Urothelium cell line (cell line): ENCODE measurements around the gene A1CF.
A peak's percentile ranks its signal among the peaks of the same experiment; 100 is the strongest.

Experiments used
- DNase-seq: peaks from one replicate; pipeline ENCODE4 v3.0.0; 2011; ENCODE audit warnings: low spot score, mixed read lengths
- FAIRE-seq: peaks from 2 replicates; lab custom pipeline; 2011; peaks lifted over from hg19 to GRCh38; lab: Jason Lieb, UNC

Gene A1CF

DNA sequence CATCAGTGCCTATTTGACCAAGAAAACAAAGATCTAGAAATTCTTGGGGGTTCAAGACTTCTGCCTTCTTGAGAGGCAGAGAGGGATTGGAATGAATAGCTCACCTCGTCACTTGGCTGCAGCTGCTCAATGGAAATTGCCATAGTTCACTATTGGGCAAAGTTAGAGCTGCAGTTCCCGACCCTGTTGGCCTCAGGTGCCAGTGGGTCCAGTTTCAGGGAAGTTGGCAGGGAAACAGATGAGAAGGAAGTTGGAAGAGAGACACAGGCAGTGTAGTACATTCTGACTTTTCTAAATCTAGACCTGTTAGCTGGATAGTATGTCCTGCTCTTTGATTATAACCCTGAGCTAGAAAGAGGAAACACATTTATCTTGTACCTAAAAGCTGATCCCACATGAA, 19.1 kb downstream of the A1CF start:
- DNase-seq (no peak), FAIRE-seq (no peak)

DNA sequence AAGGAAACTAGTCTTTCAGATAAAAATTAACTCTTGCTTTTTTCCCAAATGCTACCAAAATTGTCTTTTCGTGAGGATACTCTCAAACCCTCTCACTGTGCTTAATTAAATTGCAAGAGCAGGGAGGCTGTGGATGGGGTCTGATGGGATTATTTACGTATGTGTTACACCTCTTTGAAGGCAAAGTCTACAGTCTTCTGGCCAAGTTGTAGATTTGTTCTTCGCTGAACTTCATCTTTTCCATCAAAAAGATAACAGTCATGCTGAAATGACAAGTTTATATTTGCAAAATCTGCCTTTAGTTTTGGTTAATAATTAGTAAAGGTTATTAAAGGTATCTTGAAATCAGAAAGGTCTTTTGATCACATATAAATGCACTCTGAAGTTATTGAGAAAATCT, 22.7 kb downstream of the A1CF start:
- DNase-seq = no peak
- no peak for FAIRE-seq

DNA sequence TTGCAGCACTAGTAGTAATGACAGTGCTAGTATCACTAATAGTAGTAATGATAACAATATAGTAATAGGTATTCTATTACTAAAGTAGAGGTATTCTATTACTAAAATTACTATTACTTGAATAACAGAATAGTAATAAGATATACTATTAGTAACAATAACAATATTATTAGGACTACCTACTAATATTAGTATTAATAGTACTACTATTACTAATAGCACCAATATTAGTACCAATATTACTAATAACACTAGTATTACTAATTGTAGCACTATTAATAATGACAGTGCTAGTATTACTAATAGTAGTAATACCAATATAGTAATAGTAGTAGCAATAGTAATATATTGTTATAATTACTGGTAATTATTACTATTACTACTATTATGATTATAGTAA, 24.1 kb downstream of the A1CF start:
- FAIRE-seq (no peak), DNase-seq (no peak)

DNA sequence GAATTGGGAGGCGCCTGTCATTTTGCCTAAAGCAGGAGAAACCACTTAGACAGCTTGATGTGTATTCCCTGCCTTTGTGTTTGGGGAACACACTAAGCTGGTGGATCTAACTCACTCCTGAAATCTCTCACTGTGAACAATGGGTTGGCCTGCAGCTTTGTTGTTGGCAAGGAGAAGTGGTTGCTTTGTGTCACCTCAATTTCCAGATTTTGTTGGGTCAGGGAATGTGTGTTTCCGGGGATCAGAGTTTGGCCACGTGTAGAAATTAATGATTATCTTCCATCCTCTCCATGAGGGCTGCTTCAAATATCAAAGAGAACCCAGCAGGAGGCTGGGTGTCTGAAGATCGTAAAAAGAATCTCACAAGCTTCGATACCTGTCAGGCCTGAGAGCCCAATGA, 27.8 kb downstream of the A1CF start:
- FAIRE-seq = no peak
- no peak for DNase-seq

DNA sequence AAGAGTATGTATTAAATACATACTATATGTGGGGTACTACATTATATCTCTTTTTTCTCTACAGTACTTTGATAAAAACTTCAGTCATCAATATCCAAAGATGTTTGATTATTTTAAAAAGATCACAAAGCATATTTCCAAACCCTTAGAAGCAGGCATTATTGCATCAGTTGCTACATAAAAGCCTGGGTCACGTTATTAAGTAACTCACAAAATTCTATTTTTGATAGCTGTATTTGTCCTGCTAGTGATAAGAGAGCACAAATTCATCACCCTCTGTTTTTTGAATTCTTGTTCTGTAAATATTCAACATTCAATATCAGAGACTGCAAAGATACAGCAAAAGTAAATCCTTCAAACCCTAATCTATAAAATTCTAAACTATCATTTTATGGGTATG, 30.0 kb downstream of the A1CF start:
- FAIRE-seq = no peak

DNA sequence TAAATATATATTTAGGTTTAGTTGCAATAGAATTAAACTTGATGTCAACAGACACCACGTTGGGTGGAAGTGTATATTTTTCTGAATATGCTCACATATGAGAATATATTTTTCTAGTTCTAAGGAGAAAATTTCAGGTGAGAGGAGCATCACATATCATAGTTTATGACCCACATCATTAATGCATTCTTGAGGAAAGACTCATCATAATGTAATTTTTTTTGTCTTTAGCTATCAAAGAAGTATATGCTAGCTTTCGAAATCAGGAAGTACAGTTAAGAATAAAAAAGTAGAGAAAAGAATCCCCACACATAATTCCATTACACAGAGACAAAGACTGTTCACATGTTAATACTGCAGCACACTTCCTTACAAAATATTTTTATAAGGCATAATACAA, 30.4 kb downstream of the A1CF start:
- DNase-seq = no peak
- no peak for FAIRE-seq

More for the DNA sequence above, 30.0 kb downstream of the A1CF start:
- DNase-seq = no peak

DNA sequence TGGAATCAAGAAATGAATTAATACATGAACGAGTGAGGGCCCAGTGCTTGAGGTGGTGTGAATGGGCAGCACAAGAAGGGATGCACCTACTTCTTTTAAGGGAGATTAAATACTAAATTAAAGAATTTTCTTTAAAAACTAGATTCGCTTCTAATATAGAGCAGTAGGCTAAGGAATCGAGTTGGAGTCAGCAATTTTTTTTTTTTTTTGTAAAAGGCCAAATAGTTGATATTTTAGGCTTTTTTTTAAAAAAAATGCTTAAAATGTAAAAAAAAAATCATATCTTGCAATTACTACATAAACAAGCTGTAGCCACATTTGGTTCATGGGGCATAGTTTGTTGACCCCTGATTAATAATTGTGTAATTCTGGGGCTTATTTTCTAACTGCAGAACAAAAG, 31.9 kb downstream of the A1CF start:
- no peak for DNase-seq
- no peak for FAIRE-seq

DNA sequence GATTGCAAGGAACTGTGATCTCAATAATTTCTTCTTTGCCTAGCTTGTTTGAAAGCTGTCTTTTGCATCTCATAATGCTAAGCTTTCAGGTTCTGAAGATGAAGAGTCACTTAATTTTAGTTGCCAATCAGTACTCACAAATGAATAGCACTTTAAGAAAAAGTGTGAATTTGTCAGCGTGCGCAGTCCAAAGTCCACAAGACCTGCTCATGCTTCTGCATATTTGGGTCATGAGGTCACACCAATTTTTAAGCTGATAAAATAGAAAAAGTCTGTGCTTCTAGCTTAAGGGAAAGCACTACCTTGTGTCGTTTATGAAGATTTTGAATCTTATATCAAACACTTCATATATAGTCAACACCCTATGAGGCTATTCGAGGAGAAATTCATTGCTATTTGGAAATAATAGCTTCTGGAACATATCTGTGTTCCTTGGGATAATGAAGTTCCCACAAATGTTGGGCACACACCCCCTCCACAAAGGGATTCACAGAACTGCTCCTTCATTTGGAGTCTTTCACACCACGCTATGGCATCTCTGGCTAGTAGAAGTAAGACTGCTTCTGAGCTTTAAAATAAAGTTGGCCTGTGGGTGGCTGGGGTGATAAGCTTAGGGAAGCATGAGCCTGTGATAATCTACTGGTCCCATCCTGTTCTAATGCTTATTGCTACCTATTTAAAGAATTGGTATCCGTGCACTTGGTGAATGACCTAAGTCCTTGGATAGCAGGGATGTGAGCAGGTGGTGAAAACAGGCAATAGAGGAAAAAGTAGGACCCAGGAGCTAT, 33.3 kb downstream of the A1CF start:
- peak; percentile 23 for FAIRE-seq

DNA sequence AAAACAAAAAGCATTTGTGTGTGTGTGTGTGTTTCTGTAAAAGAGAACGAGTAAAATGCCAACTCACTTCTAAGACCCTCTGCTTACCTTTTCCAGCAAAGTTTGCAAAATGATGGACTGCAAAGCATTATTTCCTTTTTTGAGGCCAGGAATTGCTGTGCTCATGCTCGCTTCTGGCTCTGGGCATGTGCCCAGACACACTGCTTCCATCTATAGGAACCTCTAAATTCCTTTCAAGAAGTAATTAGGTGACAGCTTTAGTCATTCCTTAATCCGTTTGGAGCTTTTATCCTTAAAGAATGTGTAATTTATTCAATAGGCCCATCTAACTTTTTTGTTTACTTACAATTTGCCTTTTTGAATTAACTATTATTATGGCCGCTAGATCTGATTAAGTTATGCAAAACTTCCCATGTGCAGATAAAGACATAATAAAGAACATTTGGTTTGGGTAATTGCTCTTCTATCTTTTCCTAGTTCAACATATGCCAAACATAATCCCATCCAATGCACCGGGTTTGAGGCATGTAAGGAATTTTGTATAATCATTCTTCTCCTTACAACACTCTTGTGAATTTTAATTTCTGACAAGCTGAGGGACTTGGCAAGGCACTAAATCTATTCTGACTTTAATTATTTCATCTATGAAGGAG, 34.7 kb downstream of the A1CF start:
- no peak for FAIRE-seq
- no peak for DNase-seq

More for the DNA sequence above, 33.3 kb downstream of the A1CF start:
- no peak for DNase-seq

DNA sequence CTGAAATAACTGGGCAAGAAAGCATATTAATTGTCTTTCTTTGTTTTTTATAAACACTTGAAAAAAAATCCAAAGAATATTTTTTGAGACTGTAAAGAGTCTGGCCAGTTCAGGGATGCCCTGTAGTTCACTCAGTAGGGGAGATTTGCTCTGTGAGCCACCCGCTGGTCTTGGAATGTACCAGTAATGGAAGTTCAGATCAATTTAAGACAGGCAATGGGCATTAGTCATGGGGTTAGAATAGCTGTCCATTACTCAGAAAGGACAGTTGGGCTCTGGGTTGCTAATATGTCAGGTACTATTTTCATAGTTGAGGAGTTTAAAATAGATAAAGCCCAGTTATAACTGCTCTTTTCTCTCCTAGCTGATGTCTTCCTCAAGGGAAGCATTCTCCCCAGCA, 38.7 kb downstream of the A1CF start:
- FAIRE-seq (no peak), DNase-seq (no peak)

DNA sequence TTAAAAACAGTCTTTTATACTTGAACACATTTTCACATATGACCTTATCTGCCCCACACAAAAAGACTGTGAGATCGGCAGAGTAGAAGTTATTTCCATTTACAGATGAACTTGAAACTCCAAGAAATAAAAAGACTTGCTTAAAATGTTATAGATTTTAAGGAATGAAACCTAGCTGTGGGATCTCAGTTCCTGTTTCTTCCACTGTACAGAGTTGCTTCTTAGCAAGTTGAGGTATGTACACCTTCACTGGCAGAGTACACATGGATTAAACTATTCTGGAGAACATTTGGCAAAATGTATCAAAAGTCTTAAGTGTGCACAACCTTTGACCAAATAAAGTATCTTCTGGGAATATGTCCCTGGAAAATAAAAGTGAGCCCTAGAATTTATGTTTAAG, 48.3 kb downstream of the A1CF start:
- DNase-seq (no peak), FAIRE-seq (no peak)

DNA sequence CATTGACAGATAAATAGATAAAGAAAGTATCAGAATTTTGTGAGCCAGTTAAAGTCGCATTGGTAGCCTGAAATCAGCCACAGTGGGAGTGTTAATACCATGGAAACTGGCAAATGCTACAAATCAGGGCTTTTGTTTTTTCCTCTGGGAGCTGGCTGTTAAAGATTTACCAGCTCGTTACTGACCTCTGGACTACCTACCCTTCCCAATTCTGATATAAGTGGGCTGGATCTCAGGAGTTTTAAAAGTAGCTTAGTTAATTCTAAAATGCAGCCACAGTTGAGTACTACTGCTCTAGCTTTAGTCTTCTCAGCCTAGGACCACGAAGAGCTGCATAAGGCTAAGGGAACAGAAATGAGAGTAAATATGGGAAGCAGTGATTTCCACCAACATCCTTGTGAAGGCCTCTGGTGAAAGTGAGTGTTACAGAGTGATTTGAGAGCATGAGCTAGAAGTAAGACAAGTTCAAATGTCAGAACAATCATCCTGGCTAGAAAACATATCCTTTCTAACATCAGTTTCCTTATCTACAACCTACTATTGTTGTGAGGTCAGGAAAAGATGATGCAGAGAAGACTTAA, 53.2 kb downstream of the A1CF start:
- FAIRE-seq = no peak
- DNase-seq = no peak

DNA sequence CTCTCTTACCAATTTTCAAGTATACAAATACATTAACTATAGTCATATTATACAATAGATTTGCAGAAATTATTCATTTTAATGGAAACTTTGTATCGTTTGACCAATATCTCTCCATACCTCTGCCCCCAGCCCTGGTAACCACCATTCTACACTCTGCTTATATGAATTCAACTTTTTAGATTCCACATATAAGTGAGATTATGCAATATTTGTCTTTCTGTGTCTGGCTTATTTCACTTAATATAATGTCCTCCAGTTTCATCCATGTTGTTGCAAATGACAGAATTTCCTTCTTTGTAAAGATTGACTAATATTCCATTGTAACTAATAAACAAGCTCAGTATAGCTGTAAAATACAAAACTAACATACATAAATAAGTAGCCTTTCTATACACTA, 55.4 kb downstream of the A1CF start:
- FAIRE-seq = no peak
- no peak for DNase-seq

DNA sequence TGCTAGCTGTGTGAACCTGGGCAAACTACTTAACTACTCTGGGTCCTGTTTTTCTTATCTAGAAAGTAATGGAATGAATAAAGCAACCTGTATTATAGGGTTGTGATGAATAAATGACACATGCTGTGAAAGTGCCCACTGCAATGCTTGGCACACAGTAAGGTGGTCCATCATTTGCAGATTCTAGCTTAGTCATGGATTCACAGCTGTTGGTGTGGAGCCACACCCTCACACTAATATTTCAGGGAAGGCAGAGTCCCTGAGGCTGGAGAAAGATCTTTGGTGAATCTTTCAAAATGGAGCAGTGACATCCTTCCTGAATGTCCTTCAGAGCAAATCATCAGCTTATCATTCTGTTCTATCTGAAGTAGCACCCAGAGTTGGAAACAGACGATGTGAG, 60.6 kb downstream of the A1CF start:
- no peak for DNase-seq

DNA sequence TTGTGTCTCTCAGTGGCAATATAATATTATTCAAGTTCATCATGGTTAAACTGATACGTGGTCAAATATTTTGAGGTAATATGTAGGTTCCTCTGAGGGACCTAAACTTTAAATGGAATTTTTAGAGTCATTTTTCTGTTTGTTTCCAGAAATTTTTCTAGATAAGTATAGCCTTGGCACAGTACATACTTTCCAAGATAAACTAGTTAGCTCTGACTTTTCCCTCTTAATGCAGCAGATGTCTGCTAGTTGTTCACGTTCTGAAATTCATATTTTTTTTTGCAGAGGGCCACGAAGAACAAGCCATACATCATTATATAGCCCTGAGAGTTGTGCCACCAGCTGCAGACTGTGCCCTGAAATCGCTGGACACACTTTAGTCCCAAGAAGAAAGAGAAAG, 61.6 kb downstream of the A1CF start:
- DNase-seq (no peak), FAIRE-seq (no peak)

More for the DNA sequence above, 60.6 kb downstream of the A1CF start:
- FAIRE-seq = peak; percentile 42

DNA sequence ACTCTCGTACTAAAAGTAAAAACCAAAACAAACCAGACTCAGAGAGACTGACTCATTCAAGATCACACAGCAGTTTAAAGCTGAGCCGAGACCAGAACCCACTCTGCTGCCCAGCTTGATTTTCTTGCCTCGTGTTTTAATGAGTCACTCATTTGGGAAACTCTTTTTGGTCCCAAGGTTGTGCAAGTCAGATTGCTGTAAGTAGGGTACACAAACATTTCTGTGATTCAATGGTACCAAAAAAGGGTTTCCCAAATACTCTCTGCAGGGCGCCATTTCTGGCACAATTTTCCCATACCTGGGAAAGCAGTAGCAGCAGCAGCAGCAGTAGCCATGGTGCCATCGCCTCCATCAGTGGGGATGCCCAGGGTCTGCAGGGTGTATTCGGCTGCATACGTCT, 75.8 kb downstream of the A1CF start:
- DNase-seq (no peak), FAIRE-seq (peak; percentile 42)

DNA sequence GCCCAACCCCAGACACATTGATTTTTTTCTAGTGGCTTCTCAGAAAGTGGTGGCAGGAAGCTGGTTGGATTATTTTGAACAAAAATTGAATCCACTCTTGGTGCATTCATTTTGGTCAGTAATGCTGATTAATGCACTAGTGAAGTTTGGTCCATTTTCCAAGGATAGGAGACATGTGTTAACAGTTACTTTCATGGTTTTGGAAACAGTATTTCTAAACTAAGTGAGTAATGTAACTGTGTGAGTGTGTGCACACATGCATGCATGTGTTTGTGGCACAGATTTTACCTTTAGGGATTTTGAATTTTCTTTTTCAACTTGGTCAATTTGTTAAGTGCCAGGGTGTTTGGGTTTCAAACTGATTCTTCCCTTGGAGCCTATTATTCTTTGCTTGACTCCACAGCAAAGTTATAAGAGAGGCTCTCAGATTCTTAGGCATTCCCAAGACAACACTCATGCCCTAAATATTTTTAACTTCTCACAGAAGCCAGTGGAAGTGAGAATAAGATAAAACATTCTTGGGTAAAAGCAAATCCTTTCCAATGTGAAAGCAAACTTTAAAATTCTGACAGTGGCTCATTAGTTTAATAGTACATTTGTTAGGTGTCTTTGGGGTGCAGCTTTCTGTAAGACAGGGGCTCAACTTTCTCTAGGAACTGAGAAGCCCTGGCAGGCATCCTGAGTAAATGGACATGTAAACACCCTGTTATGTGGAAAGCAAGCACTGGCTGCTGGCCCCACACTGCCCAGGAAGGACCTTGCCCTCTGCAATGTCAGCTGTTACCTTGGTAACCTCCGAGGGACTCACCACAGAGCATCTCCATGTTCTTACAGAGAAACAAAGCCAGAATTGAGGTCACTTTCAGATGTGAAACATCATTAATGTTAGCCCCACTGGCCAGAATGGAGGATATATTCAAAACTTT, 77.3 kb downstream of the A1CF start:
- no peak for DNase-seq
- FAIRE-seq = no peak

DNA sequence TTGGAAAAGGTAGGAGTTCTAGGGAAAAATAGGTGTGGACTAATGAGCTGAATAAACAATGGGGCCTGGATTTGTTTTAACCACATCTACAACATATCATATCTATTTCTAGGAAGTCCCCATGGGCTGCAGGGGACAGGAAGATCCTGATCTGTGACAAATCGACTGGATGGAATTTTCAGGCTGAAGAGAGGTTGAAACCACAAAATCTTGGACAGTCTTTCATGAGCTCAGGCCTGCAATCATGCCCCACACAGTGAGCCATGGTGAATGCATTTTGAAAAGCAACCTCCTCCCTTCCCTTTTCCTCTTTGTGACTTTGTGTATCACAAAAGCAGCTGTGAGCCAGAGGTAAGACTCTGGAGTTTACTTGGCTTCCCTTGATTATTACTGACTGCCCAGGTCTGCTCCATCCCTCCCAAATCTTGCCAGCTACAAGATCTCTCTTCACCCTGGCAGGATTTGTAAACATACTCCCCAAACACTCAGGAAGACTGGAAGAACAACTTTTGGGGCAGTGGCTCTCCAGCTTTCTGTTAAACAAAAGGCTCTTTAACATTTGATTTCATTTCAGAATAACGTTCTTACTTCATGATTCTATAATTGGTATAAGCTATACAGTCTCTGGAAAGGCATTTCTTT, 79.3 kb downstream of the A1CF start:
- FAIRE-seq (no peak), DNase-seq (no peak)

DNA sequence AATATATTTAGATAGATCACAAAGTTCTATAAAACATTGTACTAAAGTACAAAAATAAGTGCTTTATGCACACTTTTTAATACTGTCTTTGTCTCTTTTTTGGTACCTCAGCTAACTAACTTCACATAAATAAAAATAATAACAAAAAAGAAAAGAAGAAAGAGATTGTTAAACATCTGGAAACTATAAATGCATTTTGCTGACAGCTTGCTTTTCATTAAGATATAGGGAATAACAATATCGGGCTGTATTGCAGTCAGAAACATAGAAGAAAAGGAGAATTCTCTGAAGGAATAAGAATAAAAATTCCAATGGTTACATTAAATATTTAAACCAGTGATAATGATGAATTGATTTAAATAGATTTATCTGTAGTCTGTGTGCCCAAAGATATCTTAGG, 85.8 kb downstream of the A1CF start:
- no peak for FAIRE-seq
- DNase-seq = no peak

DNA sequence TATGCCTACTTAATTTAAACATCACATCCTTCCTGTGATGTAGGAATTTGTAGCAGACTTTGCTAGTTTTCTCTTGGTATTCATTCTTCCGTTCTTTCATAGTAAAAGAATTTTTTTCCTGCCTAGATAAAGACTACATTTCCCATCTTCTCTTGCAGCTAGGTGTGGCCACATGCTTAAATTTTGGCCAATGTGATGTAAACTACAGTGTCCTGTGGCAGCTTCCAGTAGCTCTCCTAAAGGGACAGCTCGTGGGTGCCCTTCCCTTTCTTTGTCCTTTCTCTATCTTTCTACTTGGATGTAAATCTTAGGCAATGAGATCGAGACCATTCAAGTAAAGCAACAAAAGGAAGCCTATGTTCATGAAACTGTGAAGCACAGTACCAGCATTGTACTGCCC, 87.1 kb downstream of the A1CF start:
- FAIRE-seq = no peak
- DNase-seq = no peak

DNA sequence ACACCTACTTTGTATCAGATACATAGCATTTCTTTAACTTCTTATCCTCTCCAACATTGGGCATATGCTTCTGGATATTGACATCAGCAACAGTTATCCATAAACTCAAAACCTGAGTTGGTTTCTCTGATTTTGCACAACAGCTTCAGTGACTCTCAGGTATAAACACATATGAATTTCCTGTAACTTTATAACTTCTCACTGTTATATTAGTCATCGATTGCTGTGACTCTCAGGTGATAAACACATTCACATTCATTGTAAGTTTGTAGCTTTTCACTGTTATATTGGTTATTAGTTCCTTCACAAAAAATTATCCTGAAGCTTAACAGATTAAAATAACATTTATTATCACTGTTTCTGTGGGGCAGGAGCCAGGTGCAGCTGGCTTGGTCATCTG, 88.7 kb downstream of the A1CF start:
- FAIRE-seq (no peak), DNase-seq (no peak)
